Glutamatergic neuron (in vitro differentiated cells): ENCODE data around the gene EPHA5. TPM values are rescaled to one million over a fixed set of nuclear protein-coding genes. Genes with fewer than 3 reads are reported as not detected.

Source experiments
- DNase-seq: peaks from one replicate; pipeline ENCODE4 v3.0.0; 2022
- H3K27ac Mint-ChIP-seq: one replicate; pipeline ENCODE4 v1.8.0; 2020; ENCODE audit warnings: mild to moderate bottlenecking, mixed read lengths, inconsistent platforms; ENCODE audit not compliant: unreplicated experiment
- H3K27me3 Mint-ChIP-seq: one replicate; pipeline ENCODE4 v1.8.0; 2020; ENCODE audit warnings: mild to moderate bottlenecking, moderate library complexity, mixed read lengths, inconsistent platforms; ENCODE audit not compliant: unreplicated experiment
- H3K36me3 Mint-ChIP-seq: one replicate; pipeline ENCODE4 v1.8.0; 2020; ENCODE audit warnings: mild to moderate bottlenecking, mixed read lengths, inconsistent platforms; ENCODE audit not compliant: unreplicated experiment
- H3K4me1 Mint-ChIP-seq: one replicate; pipeline ENCODE4 v1.8.0; 2020; ENCODE audit warnings: mild to moderate bottlenecking, low read depth, mixed read lengths, inconsistent platforms; ENCODE audit not compliant: unreplicated experiment
- H3K4me3 Mint-ChIP-seq: one replicate; pipeline ENCODE4 v1.8.0; 2020; ENCODE audit warnings: mild to moderate bottlenecking, mixed read lengths, inconsistent platforms; ENCODE audit not compliant: unreplicated experiment
- H3K9me3 Mint-ChIP-seq: one replicate; pipeline ENCODE4 v1.8.0; 2020; ENCODE audit warnings: mild to moderate bottlenecking, moderate library complexity, mixed read lengths, inconsistent platforms; ENCODE audit not compliant: unreplicated experiment
- total RNA-seq: library from RNA; stranded (reverse); fragmentation: NEBNext Ultra II Directional; extraction: Animal tissue kit (Norgen Biotek cat#: 25700); gene quantifications from one replicate; pipeline ENCODE4 v1.2.1, GENCODE V29; 2021; ENCODE audit not compliant: unreplicated experiment
- TF ChIP-seq, protein P1 (sequence below): fragments of 200-600 bp; sonication (generic); IDR thresholded peaks from one replicate; pipeline ENCODE4 v1.5.0; 2021; ENCODE audit not compliant: partially characterized antibody, unreplicated experiment

The EPHA5 gene
- total RNA-seq, 1 donor from 2014 or later: 108 TPM

DNA sequence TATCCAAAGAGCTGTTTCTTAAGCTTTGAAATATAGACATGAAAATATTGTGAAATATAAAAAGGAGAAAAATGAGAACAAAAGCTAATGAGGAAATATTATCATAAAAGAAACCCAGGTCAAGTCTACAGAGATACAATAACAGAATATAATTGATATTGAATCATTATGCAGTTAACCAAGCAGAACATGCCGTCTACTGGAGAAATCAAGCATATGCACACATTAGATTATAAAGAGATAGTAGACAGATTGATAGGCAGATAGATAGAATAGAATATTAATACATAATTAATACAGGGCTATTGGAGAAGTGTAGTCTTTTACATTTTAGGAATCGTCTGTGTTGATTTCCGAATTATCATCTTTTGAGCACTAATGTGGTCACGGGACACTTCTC is 208.5 kb downstream of the EPHA5 start:
- Mint-ChIP-seq H3K36me3 (no peaks in the 10 kb centered on the region), H3K4me1 (no peaks in the 10 kb centered on the region), H3K9me3 (no peaks in the 10 kb centered on the region), H3K4me3 (no peak overlapping the region), H3K27me3 (no peaks in the 10 kb centered on the region), H3K27ac (no peak overlapping the region)
- TF ChIP-seq, protein P1, sequence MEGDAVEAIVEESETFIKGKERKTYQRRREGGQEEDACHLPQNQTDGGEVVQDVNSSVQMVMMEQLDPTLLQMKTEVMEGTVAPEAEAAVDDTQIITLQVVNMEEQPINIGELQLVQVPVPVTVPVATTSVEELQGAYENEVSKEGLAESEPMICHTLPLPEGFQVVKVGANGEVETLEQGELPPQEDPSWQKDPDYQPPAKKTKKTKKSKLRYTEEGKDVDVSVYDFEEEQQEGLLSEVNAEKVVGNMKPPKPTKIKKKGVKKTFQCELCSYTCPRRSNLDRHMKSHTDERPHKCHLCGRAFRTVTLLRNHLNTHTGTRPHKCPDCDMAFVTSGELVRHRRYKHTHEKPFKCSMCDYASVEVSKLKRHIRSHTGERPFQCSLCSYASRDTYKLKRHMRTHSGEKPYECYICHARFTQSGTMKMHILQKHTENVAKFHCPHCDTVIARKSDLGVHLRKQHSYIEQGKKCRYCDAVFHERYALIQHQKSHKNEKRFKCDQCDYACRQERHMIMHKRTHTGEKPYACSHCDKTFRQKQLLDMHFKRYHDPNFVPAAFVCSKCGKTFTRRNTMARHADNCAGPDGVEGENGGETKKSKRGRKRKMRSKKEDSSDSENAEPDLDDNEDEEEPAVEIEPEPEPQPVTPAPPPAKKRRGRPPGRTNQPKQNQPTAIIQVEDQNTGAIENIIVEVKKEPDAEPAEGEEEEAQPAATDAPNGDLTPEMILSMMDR: no peak
- no peak for DNase-seq

DNA sequence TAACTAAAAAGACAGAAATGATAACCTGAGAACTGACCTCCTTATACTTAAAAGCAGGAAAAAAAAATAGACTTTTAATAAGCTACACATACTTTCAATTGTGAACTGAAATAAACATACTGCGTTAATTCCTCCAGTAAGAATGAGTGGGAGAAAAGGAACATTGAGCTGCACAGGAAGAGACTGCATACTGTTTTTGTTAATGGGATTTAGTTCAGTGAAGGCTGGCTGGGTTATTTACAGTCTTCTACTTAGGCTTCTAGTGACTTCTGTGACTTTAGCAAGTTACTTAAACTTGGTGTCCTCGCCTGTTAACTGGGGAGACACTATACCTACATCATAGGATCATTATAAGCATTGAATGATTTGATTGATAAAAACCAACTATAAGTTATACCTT is 213.3 kb downstream of the EPHA5 start:
- H3K36me3 Mint-ChIP-seq: no peaks in the 10 kb centered on the region
- no peaks in the 10 kb centered on the region for H3K27me3 Mint-ChIP-seq
- H3K9me3 Mint-ChIP-seq: no peaks in the 10 kb centered on the region
- H3K4me1 Mint-ChIP-seq: no peaks in the 10 kb centered on the region
- H3K27ac Mint-ChIP-seq: no peak overlapping the region
- TF ChIP-seq, protein P1: no peak
- H3K4me3 Mint-ChIP-seq: no peak overlapping the region
- DNase-seq: no peak

DNA sequence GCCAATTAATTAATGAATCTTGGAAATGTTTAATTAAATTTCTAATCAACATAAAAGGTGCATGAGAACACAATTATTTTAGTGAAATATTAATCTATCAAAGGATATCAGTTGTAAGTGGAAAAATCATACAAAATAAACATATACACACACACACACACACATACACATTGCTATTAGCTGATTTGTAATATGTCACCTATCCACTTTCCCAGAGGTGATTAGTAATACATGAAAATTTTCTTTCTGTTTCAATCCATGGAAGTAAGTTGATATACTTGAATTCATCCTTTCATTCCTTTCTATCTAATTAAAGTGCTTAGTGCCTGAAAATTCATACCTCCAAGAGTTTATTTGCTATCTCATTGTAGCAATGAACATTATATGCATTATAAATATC is 213.7 kb downstream of the EPHA5 start:
- H3K27ac Mint-ChIP-seq: no peak overlapping the region
- no peak overlapping the region for H3K4me3 Mint-ChIP-seq
- H3K4me1 Mint-ChIP-seq: no peaks in the 10 kb centered on the region
- H3K9me3 Mint-ChIP-seq: no peaks in the 10 kb centered on the region
- H3K27me3 Mint-ChIP-seq: no peaks in the 10 kb centered on the region
- DNase-seq: no peak
- no peaks in the 10 kb centered on the region for H3K36me3 Mint-ChIP-seq
- TF ChIP-seq, protein P1: no peak

DNA sequence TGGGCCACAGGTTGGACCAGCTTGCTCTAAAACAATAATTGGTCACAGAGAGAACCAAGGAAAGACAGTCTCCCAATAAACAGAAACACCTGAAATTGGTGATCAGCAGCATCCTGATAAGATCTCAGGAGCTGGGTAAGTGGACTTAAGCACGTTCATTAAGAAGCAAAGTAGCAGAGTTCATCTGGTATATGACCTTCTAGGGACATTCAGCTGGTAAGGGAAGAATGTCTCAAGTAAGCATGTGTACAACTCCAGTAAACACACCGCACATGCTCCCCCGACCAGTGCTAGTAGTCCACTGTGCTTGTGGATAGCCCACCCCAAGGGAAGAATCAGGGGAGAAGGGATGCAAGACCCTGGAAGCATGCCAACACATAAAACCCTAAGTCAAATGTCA is 216.9 kb downstream of the EPHA5 start:
- H3K4me3 Mint-ChIP-seq: no peak overlapping the region
- TF ChIP-seq, protein P1: no peak
- no peak overlapping the region for H3K27ac Mint-ChIP-seq
- no peak for DNase-seq
- no peaks in the 10 kb centered on the region for H3K36me3 Mint-ChIP-seq
- no peaks in the 10 kb centered on the region for H3K4me1 Mint-ChIP-seq
- no peaks in the 10 kb centered on the region for H3K27me3 Mint-ChIP-seq
- no peaks in the 10 kb centered on the region for H3K9me3 Mint-ChIP-seq

DNA sequence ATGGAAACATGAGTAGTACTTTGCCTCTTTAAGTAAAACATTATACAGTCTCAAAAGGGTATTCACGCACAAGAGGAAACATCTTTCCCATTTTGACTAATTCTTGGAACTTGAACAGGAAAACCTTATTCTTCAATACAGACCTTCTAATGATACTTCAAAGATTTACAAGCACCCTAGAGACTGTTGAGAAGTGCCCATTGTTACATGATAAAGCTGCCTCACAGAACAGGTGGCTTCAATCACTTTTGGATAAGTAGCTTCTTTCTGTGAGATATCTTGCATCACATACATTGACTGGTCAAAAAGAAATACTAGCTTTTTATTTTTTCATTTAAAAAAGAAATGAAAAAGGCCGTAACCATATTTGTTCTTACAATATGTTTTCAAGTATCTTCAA is 219.4 kb downstream of the EPHA5 start:
- Mint-ChIP-seq H3K4me3 (no peak overlapping the region), H3K27me3 (no peaks in the 10 kb centered on the region), H3K4me1 (no peaks in the 10 kb centered on the region), H3K27ac (no peak overlapping the region), H3K36me3 (no peaks in the 10 kb centered on the region), H3K9me3 (no peaks in the 10 kb centered on the region)
- no peak for DNase-seq
- TF ChIP-seq, protein P1: no peak
